CD14-positive monocyte (primary cell): ENCODE measurements around the gene SCUBE1. TPM values are rescaled to one million over a fixed set of nuclear protein-coding genes. Genes with fewer than 3 reads are reported as not detected.

ENCODE experiments used
- DNase-seq, 3 donors: peaks; one replicate each; pipeline ENCODE4 v3.0.0-alpha.2; 2011 to 2022
- H2AFZ ChIP-seq: 2 replicates; pipeline ENCODE4 v1.6.0; 2012; ENCODE audit warnings: mild to moderate bottlenecking, low read depth, low read length, inconsistent platforms; ENCODE audit not compliant: insufficient read depth, poor library complexity, severe bottlenecking
- H3K27ac ChIP-seq, 2 donors: 1 replicate in 1 of 2; 2 replicates in 1 of 2; pipeline ENCODE4 v1.5.1; 2012 to 2013; ENCODE audit warnings: low read length in 2 of 2, control low read depth in 1 of 2, inconsistent platforms in 1 of 2, low read depth in 1 of 2, mild to moderate bottlenecking in 1 of 2
- H3K27me3 ChIP-seq, 2 donors: one replicate each; pipeline versions ENCODE4 v1.6.0 to v1.6.1; 2011 to 2013; ENCODE audit warnings: low read length in 2 of 2; ENCODE audit not compliant: control insufficient read depth in 2 of 2, insufficient read depth in 2 of 2
- H3K36me3 ChIP-seq, 2 donors: replicated peaks in 1 of 2; 1 replicate in 1 of 2; 2 replicates in 1 of 2; pipeline versions ENCODE4 v1.5.1 to v1.6.1; 2012 to 2013; ENCODE audit warnings: low read length in 2 of 2, control low read depth in 1 of 2, inconsistent platforms in 1 of 2, mild to moderate bottlenecking in 1 of 2; ENCODE audit not compliant: insufficient read depth in 2 of 2, control insufficient read depth in 1 of 2
- H3K4me1 ChIP-seq, 2 donors: 1 replicate in 1 of 2; 2 replicates in 1 of 2; pipeline versions ENCODE4 v1.5.1 to v1.6.1; 2012 to 2013; ENCODE audit warnings: low read length in 2 of 2, control low read depth in 1 of 2, inconsistent platforms in 1 of 2, mild to moderate bottlenecking in 1 of 2, moderate library complexity in 1 of 2; ENCODE audit not compliant: insufficient read depth in 2 of 2, control insufficient read depth in 1 of 2
- H3K4me2 ChIP-seq: replicated peaks from 2 replicates; pipeline ENCODE3; 2012; ENCODE audit warnings: low read length, moderate library complexity, mild to moderate bottlenecking; ENCODE audit not compliant: poor library complexity, severe bottlenecking; ENCODE audit errors: extremely low read depth
- H3K4me3 ChIP-seq, 3 experiments: fragments of 200-600 bp in 1 of 3; sonication (generic) in 1 of 3; replicated peaks in 1 of 3; 1 replicate in 2 of 3; 2 replicates in 1 of 3; pipeline ENCODE4 v1.5.1; 2011 to 2013; ENCODE audit warnings: low read length in 3 of 3, mild to moderate bottlenecking in 3 of 3, control low read depth in 2 of 3, low read depth in 2 of 3, inconsistent platforms in 1 of 3, moderate library complexity in 1 of 3
- H3K79me2 ChIP-seq: 2 replicates; pipeline ENCODE4 v1.6.0; 2012; ENCODE audit warnings: mild to moderate bottlenecking, control low read depth, inconsistent platforms, low read length, moderate library complexity; ENCODE audit not compliant: insufficient read depth
- H3K9ac ChIP-seq: 2 replicates; pipeline ENCODE4 v1.6.0; 2017; ENCODE audit warnings: low read length, mild to moderate bottlenecking; ENCODE audit not compliant: insufficient read depth, poor library complexity, severe bottlenecking
- H3K9me3 ChIP-seq, 2 donors: replicated peaks in 1 of 2; 1 replicate in 1 of 2; 2 replicates in 1 of 2; pipeline versions ENCODE4 v1.5.1 to v1.6.1; 2012 to 2013; ENCODE audit warnings: low read length in 2 of 2, control low read depth in 1 of 2; ENCODE audit not compliant: control insufficient read depth in 1 of 2, insufficient read depth in 1 of 2
- H4K20me1 ChIP-seq: 2 replicates; pipeline ENCODE4 v1.6.0; 2012; ENCODE audit warnings: mild to moderate bottlenecking, low read length, control low read depth, moderate library complexity; ENCODE audit not compliant: insufficient read depth
- H3K27ac Mint-ChIP-seq, 7 donors: one replicate each; pipeline ENCODE4 v1.8.0; 2020; ENCODE audit warnings: mild to moderate bottlenecking in 7 of 7, mixed read lengths in 7 of 7, moderate library complexity in 6 of 7, inconsistent platforms in 2 of 7
- H3K27me3 Mint-ChIP-seq, 3 donors: one replicate each; pipeline ENCODE4 v1.8.0; 2021 to 2022; ENCODE audit warnings: low read depth in 3 of 3, mild to moderate bottlenecking in 3 of 3, mixed read lengths in 3 of 3, moderate library complexity in 3 of 3, inconsistent platforms in 1 of 3
- H3K36me3 Mint-ChIP-seq, 2 donors: one replicate each; pipeline ENCODE4 v1.8.0; 2020; ENCODE audit warnings: mixed read lengths in 2 of 2, inconsistent platforms in 1 of 2, mild to moderate bottlenecking in 1 of 2
- H3K4me1 Mint-ChIP-seq: one replicate; pipeline ENCODE4 v1.8.0; 2020; ENCODE audit warnings: mild to moderate bottlenecking, mixed read lengths
- H3K4me3 Mint-ChIP-seq, 2 donors: one replicate each; pipeline ENCODE4 v1.8.0; 2020; ENCODE audit warnings: mild to moderate bottlenecking in 2 of 2, mixed read lengths in 2 of 2, moderate library complexity in 1 of 2
- H3K9me3 Mint-ChIP-seq, 7 donors: one replicate each; pipeline ENCODE4 v1.8.0; 2020 to 2022; ENCODE audit warnings: mixed read lengths in 7 of 7, mild to moderate bottlenecking in 6 of 7, moderate library complexity in 6 of 7, inconsistent platforms in 2 of 7
- WGBS: methylation state at CpG from one replicate; pipeline ENCODE4 v1.1.5; 2013; ENCODE audit warnings: missing lambda C conversion rate; ENCODE audit not compliant: insufficient coverage; 5-methylcytosine and 5-hydroxymethylcytosine counted together
- intact Hi-C, 2 donors: fragments of 100-400 bp; cut with micrococcal nuclease; formaldehyde crosslinking; loops; one replicate each; pipeline versions ENCODE4 v1.15.0 to v1.15.1; 2023
- polyA plus RNA-seq, 3 donors: library from polyadenylated mRNA; depleted of rRNA in 1 of 3; unstranded in 2 of 3; stranded (reverse) in 1 of 3; fragments of 300-500 nt in 2 of 3; fragments of >200 nt in 1 of 3; fragmentation: Illumina TruSeq in 2 of 3; gene quantifications; 1 replicate in 2 of 3; 2 replicates in 1 of 3; pipeline ENCODE4 v1.2.3, GENCODE V29; 2012 to 2021
- TF ChIP-seq, protein P1 (sequence below): fragments of 200-600 bp; IDR thresholded peaks from one replicate; pipeline ENCODE4 v1.8.0; 2022; ENCODE audit warnings: antibody characterized with exemption, mild to moderate bottlenecking

SCUBE1 gene
- polyA plus RNA-seq, 3 donors = 0.20 to 0.32 (median 0.26) TPM

DNA sequence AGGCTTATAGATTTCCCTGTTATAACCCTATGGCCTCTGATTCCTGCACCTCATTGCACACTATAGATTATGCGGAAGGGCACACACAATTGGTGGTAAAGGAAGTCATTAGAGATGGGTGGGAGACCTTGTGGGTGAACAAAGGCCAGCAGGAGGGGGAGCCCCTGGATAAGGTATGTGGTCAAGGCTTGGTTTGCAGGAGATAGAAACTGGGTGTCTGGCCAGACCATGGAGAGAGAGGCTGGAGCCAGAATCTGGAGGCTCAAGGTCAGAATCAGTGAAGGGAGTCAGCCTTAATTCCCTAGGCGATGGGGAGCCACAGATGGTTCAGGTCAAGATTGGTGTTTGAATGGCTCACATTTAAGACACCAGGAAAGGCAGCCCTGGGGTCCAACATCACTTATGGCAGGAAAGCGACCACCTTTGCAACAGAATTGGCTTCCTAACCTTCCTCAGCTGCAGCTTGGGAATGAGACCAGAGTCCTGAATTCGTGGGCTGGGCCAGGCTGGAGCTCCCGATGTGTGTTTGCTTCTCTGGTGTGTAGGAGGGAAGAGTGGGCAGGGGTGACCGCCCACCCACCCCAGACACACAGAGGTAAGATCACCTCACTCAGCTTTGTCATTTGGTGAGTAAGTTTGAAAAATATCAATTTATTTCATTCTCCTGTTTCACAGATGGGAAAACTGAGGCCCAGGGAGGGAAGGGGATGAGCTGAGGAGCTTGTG lies 22.7 kb upstream of the SCUBE1 start:
- Mint-ChIP-seq H3K9me3 (peaks cover 0 to 2% (median 0%) of the 10 kb centered on the region in 7 donors), H3K27ac (no peak overlapping the region), H3K27me3 (peaks cover 4 to 9% (median 5%) of the 10 kb centered on the region in 3 donors), H3K36me3 (no peaks in the 10 kb centered on the region), H3K4me3 (no peak overlapping the region), H3K4me1 (peaks cover 1% of the 10 kb centered on the region)
- Histone ChIP-seq H4K20me1 (no peaks in the 10 kb centered on the region), H3K9me3 (no peaks in the 10 kb centered on the region), H3K27me3 (peaks cover 0 to 3% of the 10 kb centered on the region in 2 donors), H3K4me3 (no peak overlapping the region), H3K4me2 (no peak overlapping the region), H3K36me3 (no peaks in the 10 kb centered on the region), H3K79me2 (no peaks in the 10 kb centered on the region), H2AFZ (no peak overlapping the region), H3K4me1 (no peaks in the 10 kb centered on the region), H3K9ac (no peak overlapping the region), H3K27ac (no peak overlapping the region)
- TF ChIP-seq, protein P1, sequence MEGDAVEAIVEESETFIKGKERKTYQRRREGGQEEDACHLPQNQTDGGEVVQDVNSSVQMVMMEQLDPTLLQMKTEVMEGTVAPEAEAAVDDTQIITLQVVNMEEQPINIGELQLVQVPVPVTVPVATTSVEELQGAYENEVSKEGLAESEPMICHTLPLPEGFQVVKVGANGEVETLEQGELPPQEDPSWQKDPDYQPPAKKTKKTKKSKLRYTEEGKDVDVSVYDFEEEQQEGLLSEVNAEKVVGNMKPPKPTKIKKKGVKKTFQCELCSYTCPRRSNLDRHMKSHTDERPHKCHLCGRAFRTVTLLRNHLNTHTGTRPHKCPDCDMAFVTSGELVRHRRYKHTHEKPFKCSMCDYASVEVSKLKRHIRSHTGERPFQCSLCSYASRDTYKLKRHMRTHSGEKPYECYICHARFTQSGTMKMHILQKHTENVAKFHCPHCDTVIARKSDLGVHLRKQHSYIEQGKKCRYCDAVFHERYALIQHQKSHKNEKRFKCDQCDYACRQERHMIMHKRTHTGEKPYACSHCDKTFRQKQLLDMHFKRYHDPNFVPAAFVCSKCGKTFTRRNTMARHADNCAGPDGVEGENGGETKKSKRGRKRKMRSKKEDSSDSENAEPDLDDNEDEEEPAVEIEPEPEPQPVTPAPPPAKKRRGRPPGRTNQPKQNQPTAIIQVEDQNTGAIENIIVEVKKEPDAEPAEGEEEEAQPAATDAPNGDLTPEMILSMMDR = no peak
- WGBS = 89% methylated on average over 2 of the region's 6 CpGs
- no peak for DNase-seq
- intact Hi-C loops = no loop called here

DNA sequence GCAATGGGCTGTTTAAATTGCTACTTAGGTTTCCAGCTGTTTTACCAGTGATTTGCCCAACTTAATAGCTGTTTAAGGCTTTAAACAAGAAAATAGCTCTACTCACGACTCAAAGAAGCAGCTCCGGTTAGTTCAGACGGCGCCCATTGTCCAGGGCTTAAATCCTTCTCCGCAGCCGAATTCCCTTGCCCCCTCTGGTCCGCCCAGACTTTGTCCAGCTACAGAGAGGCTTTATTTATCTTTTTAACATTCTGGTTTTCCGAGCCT lies 20.9 kb upstream of the SCUBE1 start:
- Histone ChIP-seq H3K27ac (no peak overlapping the region), H4K20me1 (no peaks in the 10 kb centered on the region), H3K4me3 (no peak overlapping the region), H3K27me3 (peaks cover 0 to 3% of the 10 kb centered on the region in 2 donors), H3K4me1 (no peaks in the 10 kb centered on the region), H3K4me2 (no peak overlapping the region), H3K79me2 (no peaks in the 10 kb centered on the region), H3K9ac (no peak overlapping the region), H3K9me3 (no peaks in the 10 kb centered on the region), H2AFZ (no peak overlapping the region), H3K36me3 (no peaks in the 10 kb centered on the region)
- Mint-ChIP-seq H3K4me3 (no peak overlapping the region), H3K27me3 (peaks cover 2 to 10% (median 4%) of the 10 kb centered on the region in 3 donors), H3K4me1 (no peaks in the 10 kb centered on the region), H3K9me3 (peaks cover 0 to 2% (median 0%) of the 10 kb centered on the region in 7 donors), H3K27ac (no peak overlapping the region), H3K36me3 (no peaks in the 10 kb centered on the region)
- intact Hi-C loops = no loop called here
- TF ChIP-seq, protein P1 = no peak
- no peak for DNase-seq
- 95% methylated on average over 7 of the region's 8 CpGs for WGBS
